KMS-11 (cell line): ENCODE data around the gene TWSG1.
"Not testable (repeated sequence)": the region's sequence is repeated elsewhere in the genome, so short reads cannot be mapped to it uniquely, and the experiment has no call there.

Experiments
- H2AFZ ChIP-seq: fragments of 200-600 bp; sonication (generic); 2 replicates; pipeline ENCODE4 v1.6.1; 2016; ENCODE audit warnings: antibody characterized with exemption, mixed run types, low read depth
- H3K27ac ChIP-seq: fragments of 200-600 bp; sonication (generic); 2 replicates; pipeline ENCODE4 v1.6.1; 2016; ENCODE audit warnings: mild to moderate bottlenecking, mixed run types
- H3K27me3 ChIP-seq: fragments of 200-600 bp; sonication (generic); 2 replicates; pipeline ENCODE4 v1.6.1; 2017; ENCODE audit warnings: mild to moderate bottlenecking, low read depth, mixed run types, moderate library complexity; ENCODE audit not compliant: insufficient read depth
- H3K36me3 ChIP-seq: fragments of 200-600 bp; sonication (generic); 2 replicates; pipeline ENCODE4 v1.6.1; 2017; ENCODE audit warnings: mild to moderate bottlenecking, mixed run types; ENCODE audit not compliant: insufficient read depth
- H3K4me1 ChIP-seq: fragments of 200-600 bp; sonication (generic); 2 replicates; pipeline ENCODE4 v1.6.1; 2016; ENCODE audit warnings: mild to moderate bottlenecking, low read depth, mixed run types; ENCODE audit not compliant: poor library complexity, severe bottlenecking
- H3K4me2 ChIP-seq: fragments of 200-600 bp; sonication (generic); 2 replicates; pipeline ENCODE4 v1.7.0; 2016; ENCODE audit warnings: mild to moderate bottlenecking, mixed run types
- H3K4me3 ChIP-seq: fragments of 200-600 bp; sonication (generic); IDR thresholded peaks from 2 replicates; pipeline ENCODE4 v1.6.1; 2017; ENCODE audit warnings: low read depth, low read length, mixed read lengths; ENCODE audit not compliant: insufficient read depth
- H3K79me2 ChIP-seq: fragments of 200-600 bp; sonication (generic); 2 replicates; pipeline ENCODE4 v1.6.1; 2016; ENCODE audit warnings: low read depth, mixed run types; ENCODE audit not compliant: insufficient read depth
- H3K9ac ChIP-seq: fragments of 200-600 bp; sonication (generic); 2 replicates; pipeline ENCODE4 v1.6.1; 2016; ENCODE audit warnings: mild to moderate bottlenecking, mixed run types
- H4K20me1 ChIP-seq: fragments of 200-600 bp; sonication (generic); 2 replicates; pipeline ENCODE4 v1.6.1; 2016; ENCODE audit warnings: mild to moderate bottlenecking, mixed run types; ENCODE audit not compliant: insufficient read depth
- CTCF ChIP-seq: fragments of 200-600 bp; sonication (generic); conservative IDR thresholded peaks from 2 replicates; pipeline ENCODE4 v1.6.1; 2017; ENCODE audit warnings: low read depth, mild to moderate bottlenecking, antibody characterized with exemption, low read length, moderate library complexity, mixed read lengths

TWSG1 gene

GRCh38 chr18:9394046-9394445 lies 59.5 kb downstream of the TWSG1 start:
- H3K27me3 ChIP-seq, result no peaks in the 10 kb centered on the region
- H2AFZ ChIP-seq, result no peak overlapping the region
- no peaks in the 10 kb centered on the region for H3K4me1 ChIP-seq
- H3K79me2 ChIP-seq, result no peaks in the 10 kb centered on the region
- H3K4me3 ChIP-seq, result no peak overlapping the region
- no peak for TF ChIP-seq CTCF
- H3K36me3 ChIP-seq, result no peaks in the 10 kb centered on the region
- H3K27ac ChIP-seq, result no peak overlapping the region
- no peak overlapping the region for H3K9ac ChIP-seq
- H3K4me2 ChIP-seq, result no peak overlapping the region
- H4K20me1 ChIP-seq, result no peaks in the 10 kb centered on the region

- H2AFZ ChIP-seq, result no peak overlapping the region
- H3K9ac ChIP-seq, result no peak overlapping the region
- H3K27ac ChIP-seq, result no peak overlapping the region
- no peaks in the 10 kb centered on the region for H3K79me2 ChIP-seq
- H3K4me1 ChIP-seq, result no peaks in the 10 kb centered on the region
- H3K27me3 ChIP-seq, result no peaks in the 10 kb centered on the region
- H4K20me1 ChIP-seq, result no peaks in the 10 kb centered on the region
- no peak overlapping the region for H3K4me3 ChIP-seq
- H3K36me3 ChIP-seq, result no peaks in the 10 kb centered on the region
- no peak overlapping the region for H3K4me2 ChIP-seq
- TF ChIP-seq CTCF, result no peak
These were observed 65.6 kb downstream of the TWSG1 start for GRCh38 chr18:9400197-9400596.

- no peaks in the 10 kb centered on the region for H3K79me2 ChIP-seq
- no peaks in the 10 kb centered on the region for H3K4me1 ChIP-seq
- H3K4me3 ChIP-seq, result no peak overlapping the region
- no peaks in the 10 kb centered on the region for H3K36me3 ChIP-seq
- no peak overlapping the region for H3K9ac ChIP-seq
- no peak overlapping the region for H2AFZ ChIP-seq
- H4K20me1 ChIP-seq, result no peaks in the 10 kb centered on the region
- no peak for TF ChIP-seq CTCF
- no peaks in the 10 kb centered on the region for H3K27me3 ChIP-seq
- no peak overlapping the region for H3K27ac ChIP-seq
- H3K4me2 ChIP-seq, result no peak overlapping the region
These were observed 66.6 kb downstream of the TWSG1 start for GRCh38 chr18:9401176-9401575.

- H3K36me3 ChIP-seq, result not testable (repeated sequence)
These were observed 67.9 kb downstream of the TWSG1 start for GRCh38 chr18:9402358-9403007.

GRCh38 chr18:9403795-9404564 lies 69.4 kb downstream of the TWSG1 start:
- no peaks in the 10 kb centered on the region for H3K4me1 ChIP-seq
- no peaks in the 10 kb centered on the region for H4K20me1 ChIP-seq
- H3K27me3 ChIP-seq, result no peaks in the 10 kb centered on the region
- H3K79me2 ChIP-seq, result no peaks in the 10 kb centered on the region
- H3K36me3 ChIP-seq, result no peaks in the 10 kb centered on the region
- H3K4me3 ChIP-seq, result no peak overlapping the region
- H2AFZ ChIP-seq, result no peak overlapping the region
- no peak overlapping the region for H3K4me2 ChIP-seq
- H3K27ac ChIP-seq, result no peak overlapping the region
- TF ChIP-seq CTCF, result no peak
- no peak overlapping the region for H3K9ac ChIP-seq

More at GRCh38 chr18:9402358-9403007, 67.9 kb downstream of the TWSG1 start:
- not testable (repeated sequence) for H3K4me3 ChIP-seq, H3K27ac ChIP-seq, H3K79me2 ChIP-seq, H4K20me1 ChIP-seq, H2AFZ ChIP-seq, H3K4me1 ChIP-seq, H3K4me2 ChIP-seq, H3K9ac ChIP-seq, H3K27me3 ChIP-seq
